ENCODE results near the gene A1BG. TPM values are rescaled to one million over a fixed set of nuclear protein-coding genes. Genes with fewer than 3 reads are reported as not detected.
"Not testable (repeated sequence)": the region's sequence is repeated elsewhere in the genome, so short reads cannot be mapped to it uniquely, and the experiment has no call there.

A1BG gene
- total and polyA plus RNA-seq, 4 donors, result 1.2 to 53.4 (median 18.6) TPM

GRCh38 chr19:58379246-58379645, 26.0 kb upstream of the A1BG start:
- Histone ChIP-seq H3K4me3 (no peak overlapping the region), H3K9me3 (ENCODE audit: control insufficient read depth in 4 of 4, insufficient read depth in 3 of 4, low read length in 3 of 4) (no peaks in the 10 kb centered on the region), H3K27me3 (ENCODE audit: control insufficient read depth in 3 of 3, insufficient read depth in 3 of 3, low read length in 2 of 3) (no peaks in the 10 kb centered on the region), H3K27ac (ENCODE audit: low read depth in 1 of 2, low read length in 1 of 2) (no peak overlapping the region), H3K36me3 (ENCODE audit: control insufficient read depth in 4 of 4, insufficient read depth in 4 of 4, low read length in 4 of 4) (no peaks in the 10 kb centered on the region), H3K4me1 (ENCODE audit: control insufficient read depth in 5 of 5, insufficient read depth in 5 of 5, low read length in 5 of 5) (peaks cover 0 to 20% (median 8%) of the 10 kb centered on the region in 5 donors), H3K9ac (ENCODE audit: insufficient read depth in 1 of 2, low read length in 2 of 2) (no peak overlapping the region)
- ATAC-seq (ENCODE audit: insufficient read depth, low FRiP score) (no peak), DNase-seq (no peak)
- no peak for TF ChIP-seq CTCF (IDR thresholded peaks at IDR 0.05; ENCODE audit: control extremely low read depth, extremely low read depth)
- 94% methylated on average over 6 of the region's 6 CpGs for whole genome bisulfite sequencing, 2 donors

GRCh38 chr19:58376724-58377123, 23.4 kb upstream of the A1BG start:
- not testable (repeated sequence) for ATAC-seq (ENCODE audit: insufficient read depth, low FRiP score); H3K36me3 ChIP-seq (ENCODE audit: control insufficient read depth in 4 of 4, insufficient read depth in 4 of 4, low read length in 4 of 4); DNase-seq; H3K27ac ChIP-seq (ENCODE audit: low read depth in 1 of 2, low read length in 1 of 2); H3K4me3 ChIP-seq; H3K9me3 ChIP-seq (ENCODE audit: control insufficient read depth in 4 of 4, insufficient read depth in 3 of 4, low read length in 3 of 4); H3K27me3 ChIP-seq (ENCODE audit: control insufficient read depth in 3 of 3, insufficient read depth in 3 of 3, low read length in 2 of 3); H3K9ac ChIP-seq (ENCODE audit: insufficient read depth in 1 of 2, low read length in 2 of 2)
- WGBS, 2 donors, result 86 to 88% methylated on average over 7 of the region's 7 CpGs
- peaks cover 0 to 17% (median 8%) of the 10 kb centered on the region in 5 donors for H3K4me1 ChIP-seq (ENCODE audit: control insufficient read depth in 5 of 5, insufficient read depth in 5 of 5, low read length in 5 of 5)

- ATAC-seq (ENCODE audit: insufficient read depth, low FRiP score) (no peak), DNase-seq (no peak)
- H3K27ac ChIP-seq (ENCODE audit: low read depth in 1 of 2, low read length in 1 of 2), result no peak overlapping the region
- H3K4me1 ChIP-seq (ENCODE audit: control insufficient read depth in 5 of 5, insufficient read depth in 5 of 5, low read length in 5 of 5), result peaks cover 0 to 7% (median 0%) of the 10 kb centered on the region in 5 donors
- H3K9ac ChIP-seq (ENCODE audit: insufficient read depth in 1 of 2, low read length in 2 of 2), result no peak overlapping the region
- H3K27me3 ChIP-seq (ENCODE audit: control insufficient read depth in 3 of 3, insufficient read depth in 3 of 3, low read length in 2 of 3), result no peaks in the 10 kb centered on the region
- H3K9me3 ChIP-seq (ENCODE audit: control insufficient read depth in 4 of 4, insufficient read depth in 3 of 4, low read length in 3 of 4), result peaks cover 0 to 2% (median 0%) of the 10 kb centered on the region in 4 donors
- WGBS, 2 donors, result 73 to 81% methylated on average over 4 of the region's 4 CpGs
- peaks cover 0 to 3% (median 0%) of the 10 kb centered on the region in 4 donors for H3K36me3 ChIP-seq (ENCODE audit: control insufficient read depth in 4 of 4, insufficient read depth in 4 of 4, low read length in 4 of 4)
- TF ChIP-seq CTCF (IDR thresholded peaks at IDR 0.05; ENCODE audit: control extremely low read depth, extremely low read depth), result no peak
- no peak overlapping the region for H3K4me3 ChIP-seq
Measured at GRCh38 chr19:58374200-58374599, 20.9 kb upstream of the A1BG start.

- Histone ChIP-seq H3K27me3 (ENCODE audit: control insufficient read depth in 3 of 3, insufficient read depth in 3 of 3, low read length in 2 of 3) (no peaks in the 10 kb centered on the region), H3K27ac (ENCODE audit: low read depth in 1 of 2, low read length in 1 of 2) (peak overlapping the region in 1 of 2 donors; percentile 2), H3K36me3 (ENCODE audit: control insufficient read depth in 4 of 4, insufficient read depth in 4 of 4, low read length in 4 of 4) (peaks cover 0 to 5% (median 0%) of the 10 kb centered on the region in 4 donors), H3K9me3 (ENCODE audit: control insufficient read depth in 4 of 4, insufficient read depth in 3 of 4, low read length in 3 of 4) (peaks cover 0 to 2% (median 0%) of the 10 kb centered on the region in 4 donors), H3K4me1 (ENCODE audit: control insufficient read depth in 5 of 5, insufficient read depth in 5 of 5, low read length in 5 of 5) (peaks cover 0 to 7% (median 0%) of the 10 kb centered on the region in 5 donors), H3K4me3 (no peak overlapping the region), H3K9ac (ENCODE audit: insufficient read depth in 1 of 2, low read length in 2 of 2) (no peak overlapping the region)
- 59 to 78% methylated on average over 15 of the region's 15 CpGs for WGBS, 2 donors
- no peak for TF ChIP-seq CTCF (IDR thresholded peaks at IDR 0.05; ENCODE audit: control extremely low read depth, extremely low read depth)
- DNase-seq (no peak), ATAC-seq (ENCODE audit: insufficient read depth, low FRiP score) (peak; percentile 65)
Measured at GRCh38 chr19:58372311-58373133, 19.2 kb upstream of the A1BG start.
